ENCODE results near the gene ERBIN.

The ERBIN gene

GRCh38 chr5:66130493-66130892 is 204.1 kb downstream of the ERBIN start:
- no peak for DNase-seq (ENCODE audit: low spot score)
